Stromal cell of bone marrow (primary cell): ENCODE data around the gene HIC1.
A peak's percentile ranks its signal among the peaks of the same experiment; 100 is the strongest.

Source experiments
- DNase-seq: peaks from one replicate; pipeline ENCODE4 v3.0.0-alpha.2; 2012; ENCODE audit warnings: low read depth

The HIC1 gene

DNA sequence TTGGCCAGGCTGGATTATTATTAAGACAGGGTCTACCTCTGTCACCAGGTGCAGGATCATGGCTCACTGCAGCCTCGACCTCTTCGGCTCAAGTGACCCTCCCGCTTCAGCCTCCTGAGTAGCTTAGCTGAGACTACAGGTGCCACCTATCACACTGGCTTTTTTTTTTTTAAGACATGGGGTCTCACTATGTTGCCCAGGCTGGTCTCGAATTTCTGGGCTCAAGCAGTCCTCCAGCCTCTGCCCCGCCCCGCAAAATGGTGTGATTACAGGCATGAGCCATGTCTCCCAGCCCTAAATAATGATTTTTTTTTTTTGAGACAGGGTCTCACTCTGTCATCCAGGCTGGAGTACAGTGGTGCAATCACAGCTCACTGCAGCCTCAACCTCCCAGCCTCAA is 7.3 kb upstream of the HIC1 start:
- DNase-seq, result no peak

DNA sequence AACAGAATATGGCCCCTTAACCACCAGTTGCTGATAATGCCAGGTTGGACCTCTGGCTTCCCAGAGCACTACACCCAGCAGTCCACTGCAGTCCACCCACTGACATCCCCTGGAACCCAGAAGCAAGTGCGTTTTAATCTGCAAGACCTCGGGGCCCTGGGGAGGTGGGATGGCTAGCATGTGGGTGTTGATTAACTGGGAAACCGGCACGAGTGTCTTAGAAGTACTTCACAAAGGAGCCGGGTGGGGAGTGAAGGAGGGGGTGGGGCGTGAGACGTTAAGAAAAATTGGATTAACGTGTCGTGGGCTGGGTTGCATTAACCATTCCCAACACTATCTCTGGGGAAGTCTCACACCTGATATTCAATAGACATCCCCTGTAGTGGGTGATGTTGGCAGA is 6.1 kb upstream of the HIC1 start:
- DNase-seq, result no peak

DNA sequence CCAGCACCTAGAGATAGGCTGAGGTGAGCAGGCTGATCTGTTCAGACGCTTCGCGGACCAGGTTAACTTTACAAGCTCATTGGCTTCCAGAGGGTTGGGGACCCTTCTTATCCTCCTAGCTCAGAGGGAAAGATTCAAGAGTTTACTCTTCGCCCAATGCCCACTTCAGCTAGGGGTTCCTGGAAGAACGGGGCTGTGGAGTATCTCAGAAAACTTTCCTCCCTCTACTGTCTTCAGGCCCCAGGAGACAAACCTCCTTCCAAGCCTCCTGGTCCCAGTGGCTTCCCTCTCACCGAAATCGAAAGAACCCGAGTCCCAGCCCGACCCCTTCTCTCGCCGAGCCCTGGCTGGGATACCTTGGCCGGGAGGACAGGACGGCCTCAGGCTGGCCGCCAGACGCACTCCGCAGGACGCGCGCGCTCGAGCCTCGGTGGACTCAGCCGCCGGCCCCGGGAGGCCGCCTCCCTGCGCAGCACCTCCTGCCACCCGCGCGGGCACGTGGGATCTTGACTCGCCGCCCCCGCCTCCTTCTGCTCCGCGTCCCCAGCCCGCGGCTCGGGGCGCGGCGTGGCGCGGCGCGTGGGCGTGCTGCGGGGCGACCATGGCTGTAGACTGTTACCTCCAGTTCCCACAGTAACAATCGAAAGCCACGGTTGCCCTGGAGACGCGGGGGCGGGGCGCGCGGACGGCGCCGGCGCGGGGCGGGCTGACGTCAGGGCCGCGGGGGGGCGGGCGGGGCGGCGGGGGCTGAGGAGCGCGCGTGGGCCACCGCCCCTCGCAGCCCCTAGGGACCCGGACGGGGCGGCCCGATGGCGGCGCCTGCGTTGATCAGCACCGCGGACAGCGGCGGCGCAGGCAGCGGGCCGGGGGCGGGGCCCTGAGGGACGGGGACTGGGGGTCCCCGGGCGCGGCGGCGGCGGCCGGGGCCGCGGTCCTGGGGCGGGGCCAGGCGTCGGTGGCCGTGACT is 5.3 kb upstream of the HIC1 start:
- peak; percentile 67 for DNase-seq

DNA sequence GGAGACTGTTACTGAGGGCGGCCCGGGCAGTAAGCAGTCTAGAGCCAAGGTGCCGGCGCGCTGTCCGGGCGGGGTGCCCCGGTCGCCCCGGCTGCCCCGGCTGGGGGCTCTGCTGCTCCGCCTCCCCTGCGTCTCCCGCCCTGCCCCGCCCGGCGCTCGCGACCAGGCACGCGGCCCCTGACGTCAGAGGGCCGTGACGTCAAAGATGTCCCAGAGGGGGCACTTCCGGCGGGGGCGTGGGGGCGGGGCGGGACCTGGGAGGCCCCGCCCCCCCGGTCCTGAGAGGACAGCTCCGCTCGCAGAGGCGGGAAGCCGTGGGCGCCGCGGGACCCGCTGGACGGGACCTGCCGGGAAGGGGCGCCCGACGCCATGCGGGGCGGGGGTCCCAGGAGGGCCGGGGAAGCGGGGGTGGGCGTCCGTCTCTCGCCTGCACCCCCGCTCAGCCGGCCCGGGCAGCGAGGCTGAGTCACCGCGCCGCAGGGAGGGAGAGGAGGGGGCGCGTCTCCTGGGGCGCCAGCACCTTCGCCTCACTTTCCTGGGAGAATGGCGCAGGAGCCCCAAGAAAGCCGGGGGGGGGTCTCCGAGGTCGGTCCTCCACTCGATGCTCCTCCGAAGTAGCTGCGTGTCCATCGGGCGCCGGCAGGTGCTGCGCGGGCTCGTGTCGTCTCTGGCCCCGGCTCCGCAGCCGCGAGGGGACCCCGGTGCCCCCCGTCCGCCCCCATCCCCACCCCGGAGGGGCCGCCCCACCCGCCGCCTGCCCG is 4.4 kb upstream of the HIC1 start:
- no peak for DNase-seq

DNA sequence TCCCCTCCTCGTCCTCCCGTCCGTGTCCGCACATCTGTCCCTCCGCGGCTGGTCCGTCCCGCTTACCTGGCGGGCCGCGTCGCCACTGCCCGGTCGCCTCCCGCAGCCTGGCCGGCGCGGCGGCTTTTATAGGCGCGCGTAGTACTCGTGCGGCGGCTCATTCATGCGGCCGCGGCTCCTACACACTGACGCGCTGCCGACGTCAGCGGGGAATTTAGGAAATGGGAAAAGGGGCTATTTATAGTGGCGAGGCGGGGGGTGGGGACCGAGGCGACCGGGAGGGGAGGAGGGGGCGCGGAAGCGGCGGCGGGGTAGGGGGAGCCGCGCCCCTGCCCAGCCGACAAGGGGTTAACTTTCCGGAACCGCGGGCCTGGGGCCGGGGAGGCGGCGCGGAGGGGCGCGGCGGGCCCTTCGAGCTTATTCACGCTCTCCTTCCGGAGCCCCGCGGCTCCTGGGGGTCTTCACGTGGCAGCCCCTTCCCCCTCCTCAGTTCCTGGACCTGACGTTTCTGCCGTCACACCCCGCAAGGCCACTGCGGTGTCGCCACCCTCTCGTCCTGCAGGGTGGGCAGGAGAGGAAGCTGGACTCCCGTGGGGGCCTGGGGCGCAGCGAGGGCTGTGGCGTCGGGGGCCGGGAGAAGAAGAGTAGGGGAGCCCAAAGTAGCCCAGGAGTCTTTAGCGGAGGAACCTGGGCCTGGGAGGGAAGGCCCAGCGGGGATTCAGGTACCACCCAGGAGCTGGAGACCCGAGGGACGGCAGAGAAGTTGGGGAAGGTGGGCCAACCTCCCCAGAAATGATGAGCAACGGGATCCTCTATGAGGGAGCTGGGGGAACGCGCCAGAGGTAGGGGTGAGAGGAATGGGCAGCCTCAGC is 3.6 kb upstream of the HIC1 start:
- no peak for DNase-seq

DNA sequence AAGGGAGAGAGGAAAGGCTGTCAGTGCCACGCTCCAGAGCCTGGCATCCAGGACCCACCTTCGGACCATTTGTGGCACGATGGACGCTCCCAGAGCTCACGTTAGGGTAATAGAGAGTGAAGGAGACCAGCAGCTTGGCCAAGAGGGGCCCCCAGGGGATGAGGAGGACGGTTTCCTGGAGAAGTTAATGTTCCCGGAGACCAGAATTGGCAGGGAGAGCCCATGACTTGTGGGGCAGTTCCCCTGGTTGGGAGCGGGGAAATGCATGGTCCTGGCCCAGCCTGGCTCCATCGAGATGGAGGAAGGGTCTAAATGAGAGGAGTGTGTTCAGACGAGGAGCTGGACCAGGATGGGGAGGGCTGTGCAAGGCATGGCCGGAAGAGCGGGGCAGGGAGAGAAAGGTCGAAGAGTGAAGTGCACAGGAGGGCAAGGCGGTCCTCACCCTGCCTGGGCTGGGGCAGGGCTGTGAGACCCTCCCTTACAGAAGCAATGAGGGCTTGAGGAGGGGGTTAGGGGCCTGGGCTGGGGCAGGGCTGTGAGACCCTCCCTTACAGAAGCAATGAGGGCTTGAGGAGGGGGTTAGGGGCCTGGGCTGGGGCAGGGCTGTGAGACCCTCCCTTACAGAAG is 2.9 kb upstream of the HIC1 start:
- DNase-seq, result no peak

DNA sequence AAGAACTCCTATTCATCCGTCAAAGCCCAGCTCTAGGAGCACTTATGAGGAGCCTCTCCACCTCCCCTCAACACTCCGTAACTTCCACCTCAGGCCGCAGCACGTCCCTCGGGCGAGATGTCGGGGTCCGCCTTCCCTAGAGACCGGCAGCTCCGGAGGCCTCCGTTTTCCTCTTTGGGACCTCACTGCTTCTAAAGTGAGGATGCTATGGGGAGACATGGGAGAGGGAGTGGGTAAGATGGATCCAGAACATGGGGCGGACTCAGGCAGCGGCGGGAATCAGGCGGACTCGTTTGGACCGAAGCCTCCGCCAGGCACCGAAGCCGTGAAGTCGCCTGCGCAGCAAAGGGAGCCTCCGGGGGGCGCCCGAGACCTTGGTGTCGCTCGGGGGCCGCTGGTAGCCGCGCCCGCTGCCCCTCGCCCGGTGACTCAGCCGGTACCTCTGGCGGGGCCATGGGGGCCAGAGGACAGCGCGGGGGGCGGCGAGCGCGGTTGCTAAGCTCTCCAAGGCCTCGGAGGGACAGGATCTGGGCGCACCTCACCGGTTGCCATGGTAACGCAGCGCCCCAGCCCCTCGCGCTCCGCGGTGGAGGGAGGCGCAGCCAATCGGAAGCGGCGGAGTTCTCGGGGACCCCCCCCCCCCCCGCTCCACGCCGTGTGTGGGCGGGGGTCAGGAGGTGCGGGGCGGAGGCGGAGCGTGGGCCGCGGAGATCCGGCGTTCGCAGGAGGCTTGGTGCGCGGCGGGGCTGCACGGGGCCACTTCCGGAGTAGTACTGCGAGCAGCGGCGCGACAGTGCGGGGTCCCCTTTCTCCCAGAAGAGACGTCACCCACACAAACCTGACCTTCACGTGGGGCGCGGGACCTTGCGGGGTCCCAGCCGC is 1.3 kb upstream of the HIC1 start:
- DNase-seq, result no peak

DNA sequence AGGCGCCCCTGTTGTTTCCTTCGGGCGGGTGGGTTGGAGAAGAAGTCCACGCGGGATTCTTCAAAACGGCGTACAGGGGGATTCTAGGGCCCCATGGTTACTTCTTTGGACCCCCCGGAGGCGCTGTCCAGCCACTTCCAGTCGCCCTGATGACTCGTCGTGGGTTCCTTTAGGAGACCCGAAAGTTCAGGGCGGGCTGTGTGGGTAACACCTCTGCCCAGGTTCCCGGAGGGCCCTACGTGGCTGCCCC is 716 bp upstream of the HIC1 start:
- DNase-seq, result no peak

DNA sequence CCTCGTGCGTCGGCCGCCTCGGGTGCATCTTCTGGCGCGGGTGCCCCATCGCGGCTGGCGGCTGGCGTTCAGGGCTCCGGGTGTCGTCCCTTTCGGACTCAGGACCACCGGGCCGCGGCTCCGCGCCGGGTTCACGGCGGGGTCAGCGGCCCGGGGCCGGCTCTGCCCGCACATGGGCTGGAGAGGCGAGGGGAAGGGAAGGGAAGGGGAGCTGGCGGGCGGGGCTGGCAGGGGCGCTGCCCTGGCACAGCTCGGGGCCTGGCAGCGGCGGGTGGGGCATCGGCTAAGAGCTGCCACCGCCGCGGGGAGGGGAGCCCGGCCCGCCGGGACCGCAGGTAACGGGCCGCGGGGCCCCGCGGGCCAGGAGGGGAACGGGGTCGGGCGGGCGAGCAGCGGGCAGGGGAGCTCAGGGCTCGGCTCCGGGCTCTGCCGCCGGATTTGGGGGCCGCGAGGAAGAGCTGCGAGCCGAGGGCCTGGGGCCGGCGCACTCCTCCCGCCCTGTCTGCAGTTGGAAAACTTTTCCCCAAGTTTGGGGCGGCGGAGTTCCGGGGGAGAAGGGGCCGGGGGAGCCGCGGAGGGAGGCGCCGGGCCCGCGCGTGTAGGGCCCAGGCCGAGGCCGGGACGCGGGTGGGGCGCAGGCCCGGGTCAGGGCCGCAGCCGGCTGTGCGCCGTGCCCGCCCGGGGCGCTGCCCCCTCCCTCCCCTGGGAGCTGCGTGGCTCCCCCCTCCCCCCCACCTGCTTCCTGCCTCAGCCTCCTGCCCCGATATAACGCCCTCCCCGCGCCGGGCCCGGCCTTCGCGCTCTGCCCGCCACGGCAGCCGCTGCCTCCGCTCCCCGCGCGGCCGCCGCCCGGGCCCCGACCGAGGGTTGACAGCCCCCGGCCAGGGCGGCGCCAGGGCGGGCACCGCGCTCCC is 646 bp downstream of the HIC1 start:
- no peak for DNase-seq

DNA sequence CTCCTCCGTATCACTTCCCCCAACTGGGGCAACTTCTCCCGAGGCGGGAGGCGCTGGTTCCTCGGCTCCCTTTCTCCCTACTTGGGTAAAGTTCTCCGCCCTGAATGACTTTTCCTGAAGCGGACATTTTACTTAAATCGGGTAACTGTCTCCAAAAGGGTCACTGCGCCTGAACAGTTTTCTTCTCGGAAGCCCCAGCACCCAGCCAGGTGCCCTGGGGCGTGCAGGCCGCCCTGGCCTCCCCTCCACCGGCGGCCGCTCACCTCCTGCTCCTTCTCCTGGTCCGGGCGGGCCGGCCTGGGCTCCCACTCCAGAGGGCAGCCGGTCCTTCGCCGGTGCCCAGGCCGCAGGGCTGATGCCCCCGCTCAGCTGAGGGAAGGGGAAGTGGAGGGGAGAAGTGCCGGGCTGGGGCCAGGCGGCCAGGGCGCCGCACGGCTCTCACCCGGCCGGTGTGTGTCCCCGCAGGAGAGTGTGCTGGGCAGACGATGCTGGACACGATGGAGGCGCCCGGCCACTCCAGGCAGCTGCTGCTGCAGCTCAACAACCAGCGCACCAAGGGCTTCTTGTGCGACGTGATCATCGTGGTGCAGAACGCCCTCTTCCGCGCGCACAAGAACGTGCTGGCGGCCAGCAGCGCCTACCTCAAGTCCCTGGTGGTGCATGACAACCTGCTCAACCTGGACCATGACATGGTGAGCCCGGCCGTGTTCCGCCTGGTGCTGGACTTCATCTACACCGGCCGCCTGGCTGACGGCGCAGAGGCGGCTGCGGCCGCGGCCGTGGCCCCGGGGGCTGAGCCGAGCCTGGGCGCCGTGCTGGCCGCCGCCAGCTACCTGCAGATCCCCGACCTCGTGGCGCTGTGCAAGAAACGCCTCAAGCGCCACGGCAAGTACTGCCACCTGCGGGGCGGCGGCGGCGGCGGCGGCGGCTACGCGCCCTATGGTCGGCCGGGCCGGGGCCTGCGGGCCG is 1.6 kb downstream of the HIC1 start:
- no peak for DNase-seq

DNA sequence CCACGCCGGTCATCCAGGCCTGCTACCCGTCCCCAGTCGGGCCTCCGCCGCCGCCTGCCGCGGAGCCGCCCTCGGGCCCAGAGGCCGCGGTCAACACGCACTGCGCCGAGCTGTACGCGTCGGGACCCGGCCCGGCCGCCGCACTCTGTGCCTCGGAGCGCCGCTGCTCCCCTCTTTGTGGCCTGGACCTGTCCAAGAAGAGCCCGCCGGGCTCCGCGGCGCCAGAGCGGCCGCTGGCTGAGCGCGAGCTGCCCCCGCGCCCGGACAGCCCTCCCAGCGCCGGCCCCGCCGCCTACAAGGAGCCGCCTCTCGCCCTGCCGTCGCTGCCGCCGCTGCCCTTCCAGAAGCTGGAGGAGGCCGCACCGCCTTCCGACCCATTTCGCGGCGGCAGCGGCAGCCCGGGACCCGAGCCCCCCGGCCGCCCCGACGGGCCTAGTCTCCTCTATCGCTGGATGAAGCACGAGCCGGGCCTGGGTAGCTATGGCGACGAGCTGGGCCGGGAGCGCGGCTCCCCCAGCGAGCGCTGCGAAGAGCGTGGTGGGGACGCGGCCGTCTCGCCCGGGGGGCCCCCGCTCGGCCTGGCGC is 2.4 kb downstream of the HIC1 start:
- no peak for DNase-seq

DNA sequence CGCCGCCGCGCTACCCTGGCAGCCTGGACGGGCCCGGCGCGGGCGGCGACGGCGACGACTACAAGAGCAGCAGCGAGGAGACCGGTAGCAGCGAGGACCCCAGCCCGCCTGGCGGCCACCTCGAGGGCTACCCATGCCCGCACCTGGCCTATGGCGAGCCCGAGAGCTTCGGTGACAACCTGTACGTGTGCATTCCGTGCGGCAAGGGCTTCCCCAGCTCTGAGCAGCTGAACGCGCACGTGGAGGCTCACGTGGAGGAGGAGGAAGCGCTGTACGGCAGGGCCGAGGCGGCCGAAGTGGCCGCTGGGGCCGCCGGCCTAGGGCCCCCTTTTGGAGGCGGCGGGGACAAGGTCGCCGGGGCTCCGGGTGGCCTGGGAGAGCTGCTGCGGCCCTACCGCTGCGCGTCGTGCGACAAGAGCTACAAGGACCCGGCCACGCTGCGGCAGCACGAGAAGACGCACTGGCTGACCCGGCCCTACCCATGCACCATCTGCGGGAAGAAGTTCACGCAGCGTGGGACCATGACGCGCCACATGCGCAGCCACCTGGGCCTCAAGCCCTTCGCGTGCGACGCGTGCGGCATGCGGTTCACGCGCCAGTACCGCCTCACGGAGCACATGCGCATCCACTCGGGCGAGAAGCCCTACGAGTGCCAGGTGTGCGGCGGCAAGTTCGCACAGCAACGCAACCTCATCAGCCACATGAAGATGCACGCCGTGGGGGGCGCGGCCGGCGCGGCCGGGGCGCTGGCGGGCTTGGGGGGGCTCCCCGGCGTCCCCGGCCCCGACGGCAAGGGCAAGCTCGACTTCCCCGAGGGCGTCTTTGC is 3.1 kb downstream of the HIC1 start:
- no peak for DNase-seq

DNA sequence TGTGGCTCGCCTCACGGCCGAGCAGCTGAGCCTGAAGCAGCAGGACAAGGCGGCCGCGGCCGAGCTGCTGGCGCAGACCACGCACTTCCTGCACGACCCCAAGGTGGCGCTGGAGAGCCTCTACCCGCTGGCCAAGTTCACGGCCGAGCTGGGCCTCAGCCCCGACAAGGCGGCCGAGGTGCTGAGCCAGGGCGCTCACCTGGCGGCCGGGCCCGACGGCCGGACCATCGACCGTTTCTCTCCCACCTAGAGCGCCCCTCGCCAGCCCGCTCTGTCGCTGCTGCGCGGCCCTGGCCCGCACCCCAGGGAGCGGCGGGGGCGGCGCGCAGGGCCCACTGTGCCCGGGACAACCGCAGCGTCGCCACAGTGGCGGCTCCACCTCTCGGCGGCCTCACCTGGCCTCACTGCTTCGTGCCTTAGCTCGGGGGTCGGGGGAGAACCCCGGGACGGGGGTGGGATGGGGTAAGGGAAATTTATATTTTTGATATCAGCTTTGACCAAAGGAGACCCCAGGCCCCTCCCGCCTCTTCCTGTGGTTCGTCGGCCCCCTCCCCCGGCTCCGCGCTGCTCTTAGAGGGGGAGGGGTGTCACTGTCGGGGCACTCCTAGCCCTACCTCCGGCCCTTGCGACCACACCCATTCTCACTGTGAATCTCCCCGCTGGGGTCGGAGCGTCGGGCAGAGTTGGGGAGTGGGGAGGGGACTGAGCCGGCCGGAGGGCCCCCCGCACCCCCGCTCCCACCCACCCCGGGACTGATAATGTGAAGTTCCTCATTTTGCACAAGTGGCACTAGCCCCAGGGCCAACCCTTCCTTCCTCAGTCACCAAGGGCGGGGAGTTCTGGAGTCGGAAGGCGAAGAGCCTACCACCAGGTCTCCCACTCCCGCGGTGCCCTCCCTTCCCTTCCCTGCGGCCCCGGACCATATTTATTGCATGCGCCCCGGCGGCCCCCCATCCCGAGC is 4.0 kb downstream of the HIC1 start:
- DNase-seq, result no peak

DNA sequence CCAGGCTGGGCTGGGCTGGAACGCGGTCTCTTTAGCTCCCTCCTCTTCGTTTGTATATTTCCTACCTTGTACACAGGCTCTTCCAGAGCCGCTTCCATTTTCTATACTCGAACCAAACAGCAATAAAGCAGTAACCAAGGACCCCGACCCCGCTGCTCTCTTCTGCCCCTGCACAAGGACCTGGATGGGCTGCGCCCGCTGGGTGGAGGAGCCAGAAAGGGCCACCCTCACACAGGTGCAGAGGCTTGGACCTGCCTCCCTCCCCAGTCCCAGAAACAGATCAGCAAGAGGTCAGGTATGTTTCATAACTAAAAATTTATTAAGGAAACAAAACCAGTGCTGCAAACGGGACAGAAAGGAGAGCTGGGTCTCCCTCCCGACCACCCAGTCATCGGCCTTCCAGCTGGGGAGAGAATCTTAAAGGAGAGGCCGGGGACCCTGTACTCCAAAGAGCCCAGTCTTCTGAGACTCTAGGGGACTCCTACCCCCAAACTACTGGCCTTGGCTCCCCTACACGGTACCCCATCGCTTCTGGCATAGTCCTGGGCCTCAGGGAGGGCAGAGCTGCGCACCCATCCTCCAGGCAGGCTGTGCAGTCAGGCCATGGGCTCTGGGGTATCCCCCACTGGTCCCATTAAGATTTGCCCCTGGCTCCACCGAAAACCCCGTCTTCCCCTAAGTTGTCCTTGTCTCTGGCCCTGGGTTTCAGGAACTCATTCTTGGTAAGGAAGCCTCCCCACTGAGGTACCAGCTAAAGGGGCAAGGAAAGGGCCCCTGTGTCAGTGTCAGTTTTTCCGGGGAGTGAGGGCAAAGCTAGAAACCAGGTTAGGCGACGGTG is 4.9 kb downstream of the HIC1 start:
- DNase-seq, result no peak

DNA sequence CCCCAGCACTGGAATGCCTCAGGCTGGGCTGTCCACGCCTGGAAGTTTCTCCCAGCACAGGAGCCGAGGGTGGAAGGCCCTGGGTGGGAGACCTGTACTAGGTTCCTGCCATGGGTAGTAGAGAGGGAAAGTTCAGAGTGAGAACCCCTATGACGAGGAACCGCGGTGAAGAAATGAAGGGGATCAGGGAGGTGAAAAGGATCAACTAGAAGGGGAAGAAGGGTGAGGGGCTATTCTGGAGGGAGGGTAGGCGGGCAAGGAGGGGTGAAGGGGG is 5.4 kb downstream of the HIC1 start:
- no peak for DNase-seq
